GM12864 (cell line): ENCODE results near the gene MAG.

Experiments
- DNase-seq: peaks from one replicate; pipeline ENCODE4 v3.0.0-alpha.2; 2011; ENCODE audit warnings: low read depth
- H3K4me3 ChIP-seq: 2 replicates; pipeline ENCODE4 v1.5.1; 2011; ENCODE audit warnings: mild to moderate bottlenecking, low read depth, low read length, control low read depth
- TF ChIP-seq, protein P1 (sequence below): IDR thresholded peaks from 2 replicates; pipeline ENCODE4 v1.5.1; 2011; ENCODE audit warnings: low read depth, mild to moderate bottlenecking, moderate library complexity, low read length, control low read depth, inconsistent platforms; ENCODE audit errors: missing control alignments

MAG gene

DNA sequence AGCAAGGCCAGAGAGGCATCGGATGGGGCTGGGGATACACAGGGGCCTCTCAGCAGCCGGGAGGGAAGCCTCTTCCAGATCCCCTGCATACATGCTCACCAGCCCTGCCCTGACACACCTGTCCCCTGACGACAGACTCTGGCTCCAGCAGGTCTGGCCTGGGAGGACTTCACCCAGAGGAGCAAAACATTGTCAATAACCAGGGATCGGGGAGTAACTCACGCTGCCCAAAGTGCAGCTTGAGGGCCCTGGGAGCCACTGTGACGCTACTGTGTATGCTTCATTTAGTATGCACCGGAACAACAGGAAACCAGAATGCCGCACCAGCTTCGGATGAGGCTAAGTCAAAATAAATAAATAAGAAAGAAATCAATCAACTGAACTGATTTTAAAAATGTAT, 24.6 kb downstream of the MAG start:
- H3K4me3 ChIP-seq: no peak overlapping the region
- TF ChIP-seq, protein P1, sequence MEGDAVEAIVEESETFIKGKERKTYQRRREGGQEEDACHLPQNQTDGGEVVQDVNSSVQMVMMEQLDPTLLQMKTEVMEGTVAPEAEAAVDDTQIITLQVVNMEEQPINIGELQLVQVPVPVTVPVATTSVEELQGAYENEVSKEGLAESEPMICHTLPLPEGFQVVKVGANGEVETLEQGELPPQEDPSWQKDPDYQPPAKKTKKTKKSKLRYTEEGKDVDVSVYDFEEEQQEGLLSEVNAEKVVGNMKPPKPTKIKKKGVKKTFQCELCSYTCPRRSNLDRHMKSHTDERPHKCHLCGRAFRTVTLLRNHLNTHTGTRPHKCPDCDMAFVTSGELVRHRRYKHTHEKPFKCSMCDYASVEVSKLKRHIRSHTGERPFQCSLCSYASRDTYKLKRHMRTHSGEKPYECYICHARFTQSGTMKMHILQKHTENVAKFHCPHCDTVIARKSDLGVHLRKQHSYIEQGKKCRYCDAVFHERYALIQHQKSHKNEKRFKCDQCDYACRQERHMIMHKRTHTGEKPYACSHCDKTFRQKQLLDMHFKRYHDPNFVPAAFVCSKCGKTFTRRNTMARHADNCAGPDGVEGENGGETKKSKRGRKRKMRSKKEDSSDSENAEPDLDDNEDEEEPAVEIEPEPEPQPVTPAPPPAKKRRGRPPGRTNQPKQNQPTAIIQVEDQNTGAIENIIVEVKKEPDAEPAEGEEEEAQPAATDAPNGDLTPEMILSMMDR: no peak
- DNase-seq: no peak

DNA sequence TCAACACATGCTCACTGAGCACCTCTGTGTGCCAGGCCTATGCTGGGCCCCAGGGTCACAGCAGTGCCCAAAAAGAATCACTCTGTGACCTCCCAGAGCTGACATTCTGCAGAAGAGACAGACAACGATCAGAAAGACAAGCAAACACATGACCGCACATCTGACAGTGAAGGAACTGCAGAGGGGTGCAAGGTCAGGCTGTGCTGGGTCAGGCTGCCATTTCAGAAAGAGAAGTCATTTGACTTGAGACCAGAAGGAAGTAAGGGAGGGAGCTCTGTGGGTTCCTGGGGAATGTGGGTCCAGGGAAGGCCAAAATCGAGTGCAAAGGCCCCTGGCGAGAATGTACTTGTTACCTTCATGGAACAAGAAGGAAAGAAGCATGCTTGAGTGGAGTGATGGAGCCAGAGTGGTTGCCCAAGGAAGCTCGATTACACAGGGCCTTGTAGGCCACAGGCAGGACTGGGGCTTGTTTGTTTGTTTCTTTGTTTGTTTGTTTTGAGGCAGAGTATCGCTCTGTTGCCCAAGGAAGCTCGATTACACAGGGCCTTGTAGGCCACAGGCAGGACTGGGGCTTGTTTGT, 25.6 kb downstream of the MAG start:
- DNase-seq: no peak
- TF ChIP-seq, protein P1: no peak
- H3K4me3 ChIP-seq: no peak overlapping the region

- H3K4me3 ChIP-seq: no peak overlapping the region
- no peak for DNase-seq
- TF ChIP-seq, protein P1: no peak
These were observed 26.9 kb downstream of the MAG start for GRCh38 chr19:35318679-35319448.

- no peak overlapping the region for H3K4me3 ChIP-seq
- no peak for DNase-seq
- TF ChIP-seq, protein P1: no peak
These were observed 28.2 kb downstream of the MAG start for GRCh38 chr19:35320065-35320713.

- no peak overlapping the region for H3K4me3 ChIP-seq
- TF ChIP-seq, protein P1: no peak
- DNase-seq: no peak
These were observed 29.3 kb downstream of the MAG start for GRCh38 chr19:35321291-35321690.

DNA sequence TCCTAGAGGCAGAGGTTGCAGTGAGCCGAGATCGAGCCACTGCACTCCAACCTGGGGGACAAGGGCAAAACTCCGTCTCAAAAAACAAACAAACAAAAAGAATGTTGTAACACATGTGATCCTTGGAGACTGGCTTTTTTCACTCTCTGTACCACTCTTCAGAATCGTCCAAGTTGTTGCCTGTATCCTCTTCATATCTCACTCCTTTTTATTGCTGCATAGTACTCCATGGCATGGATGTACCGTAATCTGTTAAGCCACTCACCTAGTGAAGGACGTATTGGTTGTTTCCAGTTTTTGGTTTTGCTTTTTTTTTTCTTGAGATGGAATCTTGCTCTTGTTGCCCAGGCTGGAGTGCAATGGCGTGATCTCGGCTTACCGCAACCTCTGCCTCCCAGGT, 30.1 kb downstream of the MAG start:
- DNase-seq: no peak
- TF ChIP-seq, protein P1: no peak
- no peak overlapping the region for H3K4me3 ChIP-seq
